DND-41 (cell line): ENCODE results near the gene PLEKHO2.

Experiments used
- CTCF ChIP-seq: IDR thresholded peaks from 2 replicates; pipeline ENCODE4 v1.5.1; 2012; ENCODE audit warnings: borderline replicate concordance, low read length, moderate library complexity, mild to moderate bottlenecking; ENCODE audit not compliant: poor library complexity, severe bottlenecking; ENCODE audit errors: extremely low read depth
- EZH2 ChIP-seq: IDR thresholded peaks from 3 replicates; pipeline ENCODE4 v1.6.1; 2012; ENCODE audit warnings: borderline replicate concordance, low read depth, mild to moderate bottlenecking, moderate library complexity, low read length, inconsistent platforms; ENCODE audit not compliant: severe bottlenecking

- TF ChIP-seq CTCF (no peak), EZH2 (no peak)
Observed at GRCh38 chr15:64828985-64829384, 12.7 kb upstream of the PLEKHO2 start.
